Measurements from ENCODE around the gene MICALL2. TPM values are rescaled to one million over a fixed set of nuclear protein-coding genes. Genes with fewer than 3 reads are reported as not detected.

Gene MICALL2
- total RNA-seq, 1 donor from 2014 or later, result 4.2 TPM

- DNase-seq, result no peak
Measured at GRCh38 chr7:1493129-1493528, 33.9 kb upstream of the MICALL2 start.

GRCh38 chr7:1492640-1493039, 33.4 kb upstream of the MICALL2 start:
- no peak for DNase-seq

DNA sequence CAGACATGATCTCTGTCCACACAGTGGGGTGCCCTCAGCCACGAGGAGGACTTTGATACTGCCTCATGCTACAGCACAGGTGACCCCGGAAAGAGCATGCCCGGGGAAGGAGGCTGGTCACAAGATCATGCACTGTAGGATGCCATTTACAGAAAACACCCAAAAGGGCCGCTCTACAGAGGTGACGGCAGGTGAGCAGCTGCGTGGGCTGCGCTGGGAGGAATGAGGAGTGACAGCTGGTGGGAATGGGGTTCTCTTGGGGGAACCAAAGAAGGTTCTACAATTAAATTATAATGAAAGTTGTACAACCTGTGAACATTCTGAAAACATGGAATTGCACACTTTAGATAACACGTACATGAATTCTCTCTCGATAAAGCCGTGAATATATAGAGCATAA, 33.0 kb upstream of the MICALL2 start:
- DNase-seq, result no peak

DNA sequence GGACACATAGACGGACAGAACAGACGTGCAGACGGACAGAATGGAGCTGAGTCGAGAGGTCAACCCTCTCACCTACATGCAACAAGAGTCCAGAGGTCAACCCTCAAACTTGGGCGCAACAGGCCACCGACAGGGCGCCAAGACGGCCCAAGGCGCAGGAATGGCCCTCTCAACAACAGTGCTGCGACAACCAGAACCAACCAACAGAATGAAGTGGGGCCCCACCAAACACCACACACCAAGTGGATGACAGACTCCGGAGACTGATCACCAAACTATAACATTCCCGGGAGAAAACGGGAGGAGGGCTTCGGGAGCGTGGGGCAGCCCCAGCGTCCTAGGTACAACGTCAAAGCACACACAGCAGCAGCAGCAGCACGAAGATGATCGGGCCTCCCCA, 31.6 kb upstream of the MICALL2 start:
- no peak for DNase-seq

DNA sequence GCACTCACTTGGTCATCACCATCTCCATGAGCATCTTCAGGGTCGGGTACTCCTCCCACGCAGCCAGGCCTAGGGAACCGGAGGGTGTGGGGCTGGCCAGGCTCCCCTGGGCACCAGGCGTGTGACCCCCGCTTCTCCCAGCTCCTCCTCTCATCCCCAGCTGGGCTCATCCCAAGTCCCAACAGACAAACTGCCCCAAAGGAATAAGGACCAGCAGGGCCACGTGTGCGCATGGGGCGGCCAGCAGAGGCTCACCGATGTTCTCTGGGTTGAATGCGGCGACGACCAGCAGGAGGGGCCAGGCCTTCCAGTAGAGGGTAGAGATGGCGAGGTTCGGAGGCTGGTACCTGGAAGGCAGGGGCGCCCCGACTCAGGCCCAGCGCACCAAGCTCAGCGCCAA, 30.1 kb upstream of the MICALL2 start:
- no peak for DNase-seq

GRCh38 chr7:1488016-1488415, 28.7 kb upstream of the MICALL2 start:
- no peak for DNase-seq

DNA sequence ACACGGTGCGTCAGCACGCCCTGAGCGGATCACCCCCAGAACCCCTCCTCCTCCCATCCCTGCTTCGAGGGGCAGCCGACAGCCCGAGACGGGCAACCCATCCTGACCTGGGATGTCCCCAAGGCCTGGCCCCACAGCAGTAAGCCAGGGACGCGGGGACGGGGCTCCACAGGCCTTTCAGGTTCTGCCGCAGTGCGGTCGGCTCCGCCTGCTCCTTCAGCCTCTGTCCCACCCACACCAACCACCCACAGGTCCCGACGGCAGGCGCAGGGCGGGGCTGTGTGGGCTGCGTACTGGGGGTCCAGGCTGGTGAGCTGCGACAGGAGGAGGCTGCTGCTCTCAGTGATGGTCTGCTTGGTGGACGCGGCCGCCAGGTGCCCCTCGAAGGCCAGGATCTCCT, 28.2 kb upstream of the MICALL2 start:
- DNase-seq, result no peak

GRCh38 chr7:1486571-1486970, 27.3 kb upstream of the MICALL2 start:
- DNase-seq, result no peak

DNA sequence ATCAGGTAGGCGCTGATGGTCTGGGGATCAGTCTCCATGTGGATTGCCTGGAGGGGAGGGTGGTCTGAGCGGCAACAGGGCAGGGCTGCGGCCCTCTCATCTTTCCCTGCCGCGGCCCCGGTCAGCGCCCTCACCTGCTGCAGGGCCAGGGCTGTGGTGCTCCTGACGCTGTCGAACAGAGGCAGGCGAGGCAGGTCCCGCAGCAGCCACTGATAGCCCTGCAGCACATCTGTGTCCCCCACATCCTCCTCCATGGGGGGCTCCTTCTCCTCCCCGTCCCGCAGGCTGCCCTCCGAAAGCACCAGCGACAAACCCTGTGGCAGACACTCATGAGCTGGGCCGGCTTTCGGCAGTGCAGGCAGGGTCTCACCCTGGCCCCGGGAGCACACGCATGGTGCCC, 25.9 kb upstream of the MICALL2 start:
- no peak for DNase-seq

DNA sequence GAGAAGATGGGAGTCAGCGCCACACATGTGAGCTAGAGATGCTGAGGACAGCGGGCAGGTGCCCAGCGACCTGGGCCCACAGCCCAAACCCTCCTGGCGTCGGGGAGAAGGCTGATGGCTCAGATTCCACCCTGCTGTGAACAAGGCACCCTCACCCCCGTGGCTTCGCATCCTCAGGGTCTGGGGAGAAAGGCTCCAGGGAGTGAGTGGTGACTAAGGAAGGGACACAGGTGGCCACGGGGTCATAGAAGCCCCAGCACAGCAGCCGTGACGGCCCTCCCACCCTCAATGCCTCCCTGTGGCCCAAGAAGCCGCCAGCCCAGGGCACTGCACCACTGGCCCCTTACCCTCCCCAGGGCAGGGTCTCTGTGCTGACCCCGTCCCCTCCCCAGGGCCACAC, 25.3 kb upstream of the MICALL2 start:
- no peak for DNase-seq

- no peak for DNase-seq
Measured at GRCh38 chr7:1483536-1484505, 24.6 kb upstream of the MICALL2 start.

DNA sequence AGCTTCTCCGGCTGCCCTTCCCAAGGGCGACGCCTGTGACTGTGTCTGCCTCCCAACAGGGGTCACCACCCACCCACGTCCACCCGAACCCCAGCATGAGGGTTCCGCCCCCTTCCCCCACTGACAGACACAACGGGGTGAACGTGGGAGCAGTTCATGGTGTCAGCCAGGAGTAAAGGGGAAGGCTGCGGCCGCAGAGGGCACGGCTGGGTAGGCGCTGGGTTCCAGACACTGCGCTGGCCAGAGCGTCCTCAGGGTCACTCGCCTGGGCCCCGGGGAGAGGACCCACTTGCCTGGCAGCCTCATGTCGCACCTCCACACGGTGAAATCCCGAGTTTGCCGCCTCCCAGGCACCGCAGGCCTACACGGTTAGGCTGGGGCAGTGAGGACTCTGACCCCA, 23.8 kb upstream of the MICALL2 start:
- no peak for DNase-seq

GRCh38 chr7:1481300-1481699, 22.0 kb upstream of the MICALL2 start:
- DNase-seq, result no peak

- no peak for DNase-seq
Measured at GRCh38 chr7:1480670-1481069, 21.4 kb upstream of the MICALL2 start.

DNA sequence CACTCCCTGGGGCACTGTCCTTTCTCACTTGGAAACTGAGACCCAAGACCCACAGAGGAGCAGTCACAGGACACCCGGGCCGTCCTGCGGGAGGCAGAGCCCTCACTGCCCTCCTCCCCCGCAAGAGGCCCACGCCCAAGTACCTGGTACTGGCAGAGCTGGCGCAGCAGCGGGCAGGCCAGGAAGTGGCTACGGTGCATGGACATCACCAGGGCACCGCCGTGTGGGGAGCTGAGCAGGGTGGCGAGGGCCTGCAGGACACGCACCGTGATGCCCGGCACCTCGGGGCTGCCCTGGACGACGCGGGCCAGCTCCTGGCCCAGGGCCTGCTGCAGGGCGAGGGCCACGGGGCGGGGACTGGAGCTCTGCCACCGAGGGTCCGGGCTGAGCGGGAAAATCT, 20.0 kb upstream of the MICALL2 start:
- no peak for DNase-seq

DNA sequence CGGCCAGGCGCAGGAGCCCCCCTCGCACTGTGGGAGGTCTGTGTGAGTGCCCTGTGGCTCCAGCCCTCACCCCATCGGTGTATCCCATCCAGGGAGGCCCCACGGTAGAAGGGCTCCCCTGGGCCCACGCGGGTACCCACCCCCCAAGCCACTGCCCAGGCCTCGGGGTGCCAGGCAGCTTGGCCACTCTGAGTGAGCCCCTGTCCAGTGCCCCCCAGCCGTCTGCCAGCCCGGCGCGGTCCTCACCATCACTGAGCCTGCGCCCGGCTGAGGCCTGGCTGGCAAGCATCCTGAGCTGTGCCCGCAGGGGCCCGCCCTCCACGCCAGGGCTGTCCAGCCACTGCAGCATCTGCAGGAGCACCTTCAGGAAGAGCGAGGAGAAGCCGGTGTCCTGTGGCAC, 19.2 kb upstream of the MICALL2 start:
- DNase-seq, result no peak

DNA sequence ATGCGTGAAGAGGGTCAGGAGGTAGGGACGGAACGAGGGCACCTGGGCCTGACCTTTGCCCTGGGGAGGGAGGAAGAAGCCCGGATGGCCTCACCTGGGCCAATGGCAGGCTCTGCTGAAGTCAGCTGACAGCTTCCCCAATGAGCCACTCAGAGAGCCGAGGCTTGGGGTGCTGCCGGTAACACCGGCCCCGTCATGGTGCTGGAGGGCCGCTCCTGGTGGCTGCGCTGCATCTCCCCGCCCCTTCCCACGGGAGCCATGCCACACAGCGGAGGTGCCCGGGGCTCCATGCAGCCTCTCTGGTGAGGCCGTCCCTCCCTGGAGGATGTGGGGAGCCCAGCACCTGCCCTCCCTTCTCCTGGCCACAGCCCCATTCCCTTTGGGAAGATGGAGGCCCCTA, 17.6 kb upstream of the MICALL2 start:
- no peak for DNase-seq

DNA sequence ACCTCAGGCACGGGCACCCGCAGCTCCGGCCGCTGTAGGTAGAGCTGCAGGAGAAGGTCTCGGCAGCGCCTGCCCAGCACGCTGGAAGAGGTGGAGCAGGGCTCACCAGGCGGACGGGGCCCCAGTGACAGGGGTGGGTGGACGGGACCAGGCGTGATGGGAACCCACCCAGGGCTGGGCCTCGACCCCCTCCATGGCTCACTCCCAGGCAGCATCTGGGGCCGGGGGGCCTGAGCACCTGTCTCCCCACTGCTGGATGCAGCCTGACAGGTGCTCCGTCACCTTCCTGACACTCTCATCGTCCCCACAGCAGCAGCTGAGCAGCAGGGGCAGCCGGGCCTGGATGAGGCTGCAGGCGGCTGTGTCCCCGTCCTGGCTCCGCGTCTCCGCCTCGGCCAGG, 16.7 kb upstream of the MICALL2 start:
- no peak for DNase-seq

- no peak for DNase-seq
Measured at GRCh38 chr7:1475393-1475792, 16.1 kb upstream of the MICALL2 start.

- no peak for DNase-seq
Measured at GRCh38 chr7:1474736-1475135, 15.5 kb upstream of the MICALL2 start.

DNA sequence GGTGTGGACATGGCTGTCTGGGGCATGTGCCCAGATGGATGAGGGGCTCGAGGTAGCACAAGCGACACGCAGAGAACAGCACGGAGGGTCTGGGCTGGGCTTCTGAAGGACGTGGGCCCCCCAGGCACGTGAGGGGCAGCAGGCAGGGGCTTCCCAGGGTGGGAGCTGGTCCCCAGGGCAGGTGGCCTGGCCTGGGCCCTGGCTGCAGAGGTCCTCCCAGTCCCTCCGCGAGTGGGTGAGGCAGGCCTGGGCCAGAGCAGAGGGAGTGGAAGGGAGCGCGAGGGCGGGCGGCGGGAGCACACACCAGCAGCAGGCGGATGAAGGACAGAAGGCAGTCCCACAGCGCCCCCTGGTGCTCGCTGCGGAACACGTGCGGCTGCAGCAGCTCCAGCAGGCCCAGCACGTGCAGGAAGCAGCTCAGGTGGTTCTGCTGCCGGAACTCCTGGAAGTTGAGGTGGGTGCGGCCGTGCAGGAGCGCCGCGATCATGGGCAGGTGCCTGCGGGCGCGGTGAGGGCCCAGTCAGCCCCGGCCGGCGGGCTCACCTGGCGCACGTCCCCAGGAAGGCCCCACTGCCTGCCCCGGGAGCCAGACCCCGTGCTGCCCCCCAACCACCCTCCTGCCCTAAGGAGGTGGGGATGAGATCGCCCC, 14.7 kb upstream of the MICALL2 start:
- peak; percentile 73 for DNase-seq

GRCh38 chr7:1470901-1471300, 11.6 kb upstream of the MICALL2 start:
- no peak for DNase-seq

DNA sequence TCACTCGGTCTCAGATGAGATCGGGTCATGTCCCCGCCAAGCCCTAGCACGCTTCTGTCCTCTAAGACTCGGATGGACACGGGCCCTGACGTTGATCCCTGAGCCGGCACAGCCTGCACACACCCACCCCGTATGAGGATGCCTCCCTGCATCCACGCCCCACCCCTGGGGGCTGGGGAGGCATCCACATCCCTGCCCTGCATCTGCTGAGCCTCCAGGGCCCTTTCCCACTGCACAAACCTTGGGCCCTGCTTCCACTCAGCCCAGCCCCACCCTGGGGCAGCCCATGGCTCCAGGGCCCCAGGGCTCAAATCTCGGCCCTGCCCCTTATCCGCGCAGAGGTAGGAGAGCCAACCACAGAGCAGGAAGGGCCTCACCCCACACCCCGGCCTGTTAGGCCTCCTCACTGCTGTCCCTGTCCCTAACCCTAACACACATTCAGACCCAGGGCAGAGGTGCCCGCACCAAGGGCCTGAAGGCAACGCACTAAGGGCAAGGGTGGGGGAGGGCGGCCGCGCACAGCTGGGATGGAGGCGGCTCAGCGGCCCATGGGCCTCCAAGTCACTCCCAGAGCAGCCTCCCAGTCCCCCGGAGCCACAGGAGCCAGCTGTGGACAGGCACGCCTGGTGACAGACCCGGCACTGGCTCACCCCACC, 9.5 kb upstream of the MICALL2 start:
- DNase-seq, result no peak
